AG04449 (cell line): ENCODE measurements around the gene TMPRSS9.
"Not testable (repeated sequence)": the region's sequence is repeated elsewhere in the genome, so short reads cannot be mapped to it uniquely, and the experiment has no call there.

ENCODE experiments used
- CTCF ChIA-PET: fragments of 350-600 bp; formaldehyde crosslinking; extraction: SDS; loops from one replicate; lab custom pipeline; 2021; ENCODE audit warnings: antibody characterized with exemption; lab: Yijun Ruan, JAX
- POLR2A ChIA-PET: fragments of 400-600, 350-600 bp; formaldehyde crosslinking; extraction: SDS; loops from one replicate; lab custom pipeline; 2020; ENCODE audit warnings: antibody characterized with exemption, inconsistent platforms; lab: Yijun Ruan, JAX
- DNase-seq: peaks from one replicate; pipeline ENCODE4 v3.0.0-alpha.2; 2010; ENCODE audit warnings: low read depth, low spot score
- H3K4me3 ChIP-seq: 2 replicates; pipeline ENCODE4 v1.5.1; 2011; ENCODE audit warnings: low read depth, mild to moderate bottlenecking, control low read depth, low read length
- TF ChIP-seq, protein P1 (sequence below): IDR thresholded peaks from one replicate; pipeline ENCODE4 v1.5.1; 2011; ENCODE audit warnings: mild to moderate bottlenecking, moderate library complexity, low read length, control low read depth, inconsistent platforms; ENCODE audit not compliant: insufficient read depth; ENCODE audit errors: missing control alignments

TMPRSS9 gene

DNA sequence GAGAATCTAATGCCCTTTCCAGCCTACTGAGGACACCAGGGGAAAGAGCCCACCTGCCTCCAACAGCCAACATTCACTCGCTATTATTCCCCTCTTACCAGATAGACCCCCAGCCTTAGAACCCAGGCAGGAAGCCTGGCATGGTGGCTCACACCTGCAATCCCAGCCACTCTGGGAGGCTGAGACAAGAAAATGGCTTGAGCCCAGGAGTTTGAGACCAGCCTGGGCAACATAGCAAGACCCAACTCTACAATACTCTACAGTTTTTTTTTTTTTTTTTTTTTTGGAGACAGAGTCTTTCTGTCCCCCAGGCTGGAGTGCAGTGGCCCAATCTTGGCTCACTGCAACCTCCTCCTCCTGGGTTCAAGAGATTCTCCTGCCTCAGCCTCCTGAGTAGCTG, 100.2 kb downstream of the TMPRSS9 start:
- TF ChIP-seq, protein P1, sequence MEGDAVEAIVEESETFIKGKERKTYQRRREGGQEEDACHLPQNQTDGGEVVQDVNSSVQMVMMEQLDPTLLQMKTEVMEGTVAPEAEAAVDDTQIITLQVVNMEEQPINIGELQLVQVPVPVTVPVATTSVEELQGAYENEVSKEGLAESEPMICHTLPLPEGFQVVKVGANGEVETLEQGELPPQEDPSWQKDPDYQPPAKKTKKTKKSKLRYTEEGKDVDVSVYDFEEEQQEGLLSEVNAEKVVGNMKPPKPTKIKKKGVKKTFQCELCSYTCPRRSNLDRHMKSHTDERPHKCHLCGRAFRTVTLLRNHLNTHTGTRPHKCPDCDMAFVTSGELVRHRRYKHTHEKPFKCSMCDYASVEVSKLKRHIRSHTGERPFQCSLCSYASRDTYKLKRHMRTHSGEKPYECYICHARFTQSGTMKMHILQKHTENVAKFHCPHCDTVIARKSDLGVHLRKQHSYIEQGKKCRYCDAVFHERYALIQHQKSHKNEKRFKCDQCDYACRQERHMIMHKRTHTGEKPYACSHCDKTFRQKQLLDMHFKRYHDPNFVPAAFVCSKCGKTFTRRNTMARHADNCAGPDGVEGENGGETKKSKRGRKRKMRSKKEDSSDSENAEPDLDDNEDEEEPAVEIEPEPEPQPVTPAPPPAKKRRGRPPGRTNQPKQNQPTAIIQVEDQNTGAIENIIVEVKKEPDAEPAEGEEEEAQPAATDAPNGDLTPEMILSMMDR, result no peak
- no peak for DNase-seq
- ChIA-PET POLR2A (no interaction called here), CTCF (interaction anchor here (1.4 to 14.8 kb wide), 3 partner anchors 31 to 176 kb away, joined by 4 to 232 read pairs (median 5); no protein-coding TSS in a partner anchor)
- H3K4me3 ChIP-seq, result no peak overlapping the region

DNA sequence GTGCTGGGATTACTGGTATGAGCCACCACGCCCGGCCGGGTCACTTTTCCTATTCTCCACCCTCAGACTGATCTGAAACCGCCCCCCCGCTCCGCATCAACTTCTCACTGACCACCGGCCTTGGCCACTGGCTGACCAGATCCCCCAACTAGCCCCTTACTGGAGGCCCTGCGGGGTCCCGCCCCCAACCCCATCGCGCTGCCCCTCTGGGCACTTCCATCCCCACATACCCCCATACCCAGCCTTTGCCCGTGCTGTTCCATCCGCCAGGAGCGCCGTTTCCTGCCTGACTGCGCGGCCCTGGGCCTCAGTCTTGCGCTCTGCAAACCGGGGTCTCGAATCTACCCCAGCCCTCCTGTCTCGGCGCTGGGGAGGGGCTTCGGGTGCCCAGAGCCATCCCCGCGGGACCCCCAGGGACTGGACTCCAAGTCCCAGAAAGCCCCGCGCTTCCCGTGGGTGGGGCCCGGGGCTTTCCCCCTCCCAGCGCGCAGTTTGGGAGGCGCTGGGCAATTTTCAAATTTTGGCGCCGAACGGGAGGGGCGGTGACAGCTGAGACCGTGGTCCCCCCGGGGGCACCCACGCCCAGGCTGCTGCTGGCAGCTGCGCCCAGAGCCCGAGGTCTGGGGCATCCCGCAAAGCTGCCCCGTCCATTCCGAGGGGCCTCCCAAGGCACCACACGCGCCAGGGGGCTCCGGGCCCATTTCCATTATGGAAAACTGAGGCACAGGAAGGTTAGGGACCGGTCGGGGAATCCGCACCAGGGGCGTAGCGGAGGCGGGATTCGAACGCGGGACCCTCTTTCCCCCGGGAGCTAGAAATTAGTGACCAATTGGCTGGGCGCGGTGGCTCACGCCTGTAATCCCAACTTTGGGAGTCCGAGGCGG, 101.9 kb downstream of the TMPRSS9 start:
- H3K4me3 ChIP-seq, result peak overlapping the region; percentile 73
- ChIA-PET POLR2A (interaction anchor here (0.7 to 3.4 kb wide), 3 partner anchors 14 to 1663 kb away, joined by 3 to 37 read pairs (median 6); partner anchors contain the start of gene GADD45B), CTCF (interaction anchor here (1.3 to 14.8 kb wide), 7 partner anchors 11 to 174 kb away, joined by 3 to 232 read pairs (median 4); no protein-coding TSS in a partner anchor)
- TF ChIP-seq, protein P1, result peak; percentile 36
- no peak for DNase-seq

DNA sequence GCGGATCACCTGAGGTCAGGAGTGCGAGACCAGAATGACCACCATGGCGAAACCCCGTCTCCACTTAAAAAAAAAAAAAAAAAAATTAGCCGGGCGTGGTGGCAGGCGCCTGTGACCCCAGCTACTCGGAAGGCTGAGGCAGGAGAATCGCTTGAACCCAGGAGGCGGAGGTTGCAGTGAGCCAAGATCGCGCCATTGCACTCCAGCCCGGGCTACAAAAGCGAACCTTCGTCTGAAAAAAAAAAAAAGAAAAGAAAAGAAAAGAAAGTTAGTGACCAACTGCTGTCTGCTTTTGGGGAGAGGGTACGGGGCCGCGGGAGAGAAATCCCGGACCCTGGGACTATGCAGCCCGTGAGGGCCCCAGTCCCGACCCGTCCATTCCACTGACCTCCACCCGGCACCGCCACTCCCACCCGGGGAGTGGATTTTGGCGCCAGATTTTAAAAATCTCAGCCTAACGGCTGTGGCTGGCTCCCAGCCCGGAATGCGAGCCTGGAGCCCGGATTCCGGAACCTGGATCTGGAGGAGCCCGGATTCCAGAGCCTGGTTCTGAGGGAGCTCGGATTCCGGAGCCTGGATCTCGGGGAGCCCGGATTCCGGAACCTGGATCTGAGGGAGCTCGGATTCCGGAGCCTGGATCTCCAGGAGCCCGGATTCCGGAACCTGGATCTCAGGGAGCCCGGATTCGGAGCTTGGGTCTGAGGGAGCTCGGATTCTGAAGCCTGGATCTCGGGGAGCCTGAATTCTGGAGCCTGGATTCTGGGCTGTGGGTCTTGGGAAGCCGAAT, 102.8 kb downstream of the TMPRSS9 start:
- ChIA-PET POLR2A (interaction anchor here (0.9 to 3.4 kb wide), 3 partner anchors 14 to 78 kb away, joined by 4 to 37 read pairs (median 6); partner anchors contain the start of gene GADD45B), CTCF (interaction anchor here (1.3 to 14.8 kb wide), 7 partner anchors 10 to 174 kb away, joined by 3 to 232 read pairs (median 5); no protein-coding TSS in a partner anchor)
- TF ChIP-seq, protein P1, result no peak
- peak; percentile 88 for DNase-seq
- peak overlapping the region; percentile 73 for H3K4me3 ChIP-seq

DNA sequence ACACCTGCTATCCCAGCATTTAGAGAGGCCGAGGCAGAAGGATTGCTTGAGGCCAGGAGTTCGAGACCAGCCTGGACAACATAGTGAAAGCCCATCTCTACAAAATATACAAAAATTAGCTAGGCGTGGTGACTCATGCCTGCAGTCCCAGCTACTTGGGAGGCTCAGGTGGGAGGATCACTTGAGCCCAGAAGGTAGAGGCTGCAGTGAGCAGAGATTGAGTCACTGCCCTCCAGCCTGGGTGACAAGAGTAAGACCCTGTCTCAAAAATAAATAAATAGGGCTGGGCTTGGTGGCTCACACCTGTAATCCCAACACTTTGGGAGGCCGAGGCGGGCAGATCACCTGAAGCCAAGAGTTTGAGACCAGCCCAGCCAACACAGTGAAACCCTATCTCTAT, 103.6 kb downstream of the TMPRSS9 start:
- ChIA-PET POLR2A (interaction anchor here (1.0 to 3.4 kb wide), 2 partner anchors 13 to 77 kb away, joined by 4 to 37 read pairs; partner anchors contain the start of gene GADD45B), CTCF (interaction anchor here (1.1 to 14.8 kb wide), 7 partner anchors 9 to 173 kb away, joined by 3 to 232 read pairs (median 5); no protein-coding TSS in a partner anchor)
- DNase-seq, H3K4me3 ChIP-seq: not testable (repeated sequence)

DNA sequence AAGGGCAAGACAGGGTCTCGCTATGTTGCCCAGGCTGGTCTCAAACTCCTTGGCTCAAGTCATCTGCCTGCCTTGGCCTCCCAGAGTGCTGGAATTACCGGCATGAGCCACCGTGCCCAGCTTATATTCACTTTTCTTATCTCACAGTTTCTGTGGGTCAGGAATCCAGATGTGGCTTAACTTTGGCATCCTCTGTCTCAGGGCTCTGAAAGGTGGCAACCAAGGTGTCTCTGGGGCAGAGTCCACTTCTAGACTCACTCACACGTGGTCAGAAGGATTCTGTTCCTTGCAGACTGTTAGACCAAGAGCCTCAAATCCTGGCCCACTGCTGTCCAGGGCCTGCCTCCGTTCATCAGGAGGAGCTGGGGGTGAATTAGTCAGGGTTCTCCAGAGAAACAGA, 104.3 kb downstream of the TMPRSS9 start:
- H3K4me3 ChIP-seq, result no peak overlapping the region
- POLR2A ChIA-PET, result interaction anchor here (0.9 to 3.4 kb wide), 2 partner anchors 12 kb away, joined by 6 to 37 read pairs; partner anchors contain the start of gene GADD45B
- TF ChIP-seq, protein P1, result no peak
- DNase-seq, result no peak
- CTCF ChIA-PET, result interaction anchor here (1.1 to 14.8 kb wide), 5 partner anchors 9 to 172 kb away, joined by 3 to 232 read pairs (median 4); no protein-coding TSS in a partner anchor

DNA sequence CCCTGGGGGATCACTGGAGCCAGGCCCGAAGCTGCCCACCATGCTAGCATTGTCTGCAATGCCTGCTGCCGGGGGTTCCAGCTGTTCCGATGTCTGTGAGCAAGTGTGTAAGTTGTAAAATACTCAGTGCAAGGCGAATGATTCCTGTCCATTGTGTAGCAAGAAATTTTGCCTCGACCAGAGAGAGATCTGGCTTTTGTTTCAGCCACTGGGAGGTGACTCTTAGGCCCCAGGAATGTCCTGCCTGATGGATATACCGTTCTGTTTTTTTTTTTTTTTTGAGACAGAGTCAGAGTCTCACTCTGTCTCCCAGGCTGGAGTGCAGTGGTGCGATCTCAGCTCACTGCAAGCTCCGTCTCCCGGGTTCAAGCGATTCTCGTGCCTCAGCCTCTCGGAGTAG, 108.5 kb downstream of the TMPRSS9 start:
- no peak for DNase-seq
- ChIA-PET CTCF (interaction anchor here (1.7 to 14.8 kb wide), 3 partner anchors 112 to 168 kb away, joined by 5 to 232 read pairs (median 6); no protein-coding TSS in a partner anchor), POLR2A (no interaction called here)
- TF ChIP-seq, protein P1, result no peak
- H3K4me3 ChIP-seq, result no peak overlapping the region
